Mesendoderm (in vitro differentiated cells): ENCODE data around the gene CHST15.

Experiments used
- DNase-seq: peaks from one replicate; pipeline ENCODE4 v3.0.0; 2013
- H2AK5ac ChIP-seq: 2 replicates; pipeline ENCODE4 v1.6.1; 2013; ENCODE audit warnings: low read length, inconsistent platforms
- H2BK120ac ChIP-seq: 2 replicates; pipeline ENCODE4 v1.6.1; 2013; ENCODE audit warnings: low read depth, mild to moderate bottlenecking, low read length, moderate library complexity, mixed read lengths
- H2BK15ac ChIP-seq: replicated peaks from 2 replicates; pipeline ENCODE4 v1.6.1; 2013; ENCODE audit warnings: low read depth, mild to moderate bottlenecking, moderate library complexity
- H2BK5ac ChIP-seq: 2 replicates; pipeline ENCODE4 v1.6.1; 2013; ENCODE audit warnings: low read length, inconsistent platforms
- H3K18ac ChIP-seq: 2 replicates; pipeline ENCODE4 v1.6.1; 2013; ENCODE audit warnings: mild to moderate bottlenecking, low read length, mixed read lengths
- H3K23ac ChIP-seq: one replicate; pipeline ENCODE4 v1.6.1; 2013; ENCODE audit warnings: low read length
- H3K27ac ChIP-seq: 2 replicates; pipeline ENCODE4 v1.5.1; 2013; ENCODE audit warnings: low read depth, mild to moderate bottlenecking, inconsistent platforms, low read length, moderate library complexity
- H3K27me3 ChIP-seq: 2 replicates; pipeline ENCODE4 v1.6.1; 2013; ENCODE audit warnings: low read length, control low read depth, mild to moderate bottlenecking, inconsistent platforms; ENCODE audit not compliant: insufficient read depth, poor library complexity
- H3K36me3 ChIP-seq: 2 replicates; pipeline ENCODE4 v1.6.1; 2013; ENCODE audit warnings: low read length, inconsistent platforms; ENCODE audit not compliant: control insufficient read depth, insufficient read depth
- H3K4ac ChIP-seq: one replicate; pipeline ENCODE4 v1.6.1; 2013; ENCODE audit warnings: low read depth, mild to moderate bottlenecking, low read length, moderate library complexity
- H3K4me1 ChIP-seq: 2 replicates; pipeline ENCODE4 v1.6.1; 2013; ENCODE audit warnings: low read depth, low read length, inconsistent platforms; ENCODE audit not compliant: control insufficient read depth
- H3K4me2 ChIP-seq: 2 replicates; pipeline ENCODE4 v1.6.1; 2013; ENCODE audit warnings: low read length
- H3K4me3 ChIP-seq: 2 replicates; pipeline ENCODE4 v1.5.1; 2013; ENCODE audit warnings: mild to moderate bottlenecking, low read length
- H3K56ac ChIP-seq: one replicate; pipeline ENCODE4 v1.6.1; 2013; ENCODE audit warnings: low read length
- H3K79me1 ChIP-seq: 2 replicates; pipeline ENCODE4 v1.6.1; 2013; ENCODE audit warnings: low read length, inconsistent platforms
- H3K79me2 ChIP-seq: 2 replicates; pipeline ENCODE4 v1.6.1; 2013; ENCODE audit warnings: mild to moderate bottlenecking, low read length; ENCODE audit not compliant: control insufficient read depth, insufficient read depth
- H3K9ac ChIP-seq: 2 replicates; pipeline ENCODE4 v1.6.1; 2013; ENCODE audit warnings: low read length, inconsistent platforms
- H4K5ac ChIP-seq: one replicate; pipeline ENCODE4 v1.6.1; 2013; ENCODE audit warnings: low read length
- H4K8ac ChIP-seq: one replicate; pipeline ENCODE4 v1.6.1; 2013; ENCODE audit warnings: low read depth, mild to moderate bottlenecking, control low read depth, low read length, moderate library complexity
- WGBS: extraction: QIAGEN DNeasy Blood & Tissue Kit; methylation state at CpG from one replicate; pipeline ENCODE4 v1.1.7; 2013; ENCODE audit warnings: low lambda C conversion rate, missing lambda C conversion rate; ENCODE audit not compliant: insufficient coverage; ENCODE audit errors: extremely low coverage; 5-methylcytosine and 5-hydroxymethylcytosine counted together

CHST15 gene

GRCh38 chr10:124082555-124082954 is 10.8 kb downstream of the CHST15 start:
- WGBS, result no CpG with 5 or more reads among the region's 6 CpGs
- Histone ChIP-seq H2AK5ac (no peak overlapping the region), H4K8ac (no peak overlapping the region), H3K4me1 (peaks cover 2% of the 10 kb centered on the region), H3K4me3 (no peak overlapping the region), H3K18ac (no peak overlapping the region), H3K36me3 (no peaks in the 10 kb centered on the region), H3K9ac (no peak overlapping the region), H3K27me3 (no peaks in the 10 kb centered on the region), H2BK120ac (no peak overlapping the region), H3K79me2 (peaks cover 15% of the 10 kb centered on the region), H3K27ac (no peak overlapping the region), H3K79me1 (peaks cover 26% of the 10 kb centered on the region), H3K23ac (no peak overlapping the region), H3K4me2 (no peak overlapping the region), H2BK15ac (no peak overlapping the region), H3K56ac (no peak overlapping the region), H2BK5ac (no peak overlapping the region), H4K5ac (no peak overlapping the region), H3K4ac (no peak overlapping the region)
- DNase-seq, result no peak

GRCh38 chr10:124081547-124082140 is 11.8 kb downstream of the CHST15 start:
- no peak overlapping the region for H4K8ac ChIP-seq
- no peak overlapping the region for H3K18ac ChIP-seq
- no peak overlapping the region for H3K27ac ChIP-seq
- H3K23ac ChIP-seq, result no peak overlapping the region
- WGBS, result no CpG with 5 or more reads among the region's 13 CpGs
- DNase-seq, result no peak
- no peak overlapping the region for H3K4me3 ChIP-seq
- no peak overlapping the region for H2BK5ac ChIP-seq
- H3K79me2 ChIP-seq, result peaks cover 12% of the 10 kb centered on the region
- H3K27me3 ChIP-seq, result no peaks in the 10 kb centered on the region
- no peak overlapping the region for H3K9ac ChIP-seq
- H4K5ac ChIP-seq, result no peak overlapping the region
- H3K4ac ChIP-seq, result no peak overlapping the region
- H3K56ac ChIP-seq, result no peak overlapping the region
- H2AK5ac ChIP-seq, result no peak overlapping the region
- H2BK15ac ChIP-seq, result no peak overlapping the region
- H3K79me1 ChIP-seq, result peaks cover 23% of the 10 kb centered on the region
- peaks cover 2% of the 10 kb centered on the region for H3K4me1 ChIP-seq
- H3K4me2 ChIP-seq, result no peak overlapping the region
- H3K36me3 ChIP-seq, result no peaks in the 10 kb centered on the region
- H2BK120ac ChIP-seq, result no peak overlapping the region

GRCh38 chr10:124079864-124080263 is 13.5 kb downstream of the CHST15 start:
- no CpG with 5 or more reads among the region's 9 CpGs for WGBS
- Histone ChIP-seq H3K4me2 (no peak overlapping the region), H2BK120ac (no peak overlapping the region)

GRCh38 chr10:124078714-124079113 is 14.7 kb downstream of the CHST15 start:
- no peak overlapping the region for H4K8ac ChIP-seq
- no peak overlapping the region for H2BK5ac ChIP-seq
- no peak overlapping the region for H3K4me2 ChIP-seq
- H4K5ac ChIP-seq, result no peak overlapping the region
- peaks cover 16% of the 10 kb centered on the region for H3K79me1 ChIP-seq
- peaks cover 3% of the 10 kb centered on the region for H3K79me2 ChIP-seq
- no peaks in the 10 kb centered on the region for H3K27me3 ChIP-seq
- H3K56ac ChIP-seq, result no peak overlapping the region
- H2AK5ac ChIP-seq, result no peak overlapping the region
- no peak for DNase-seq
- no peak overlapping the region for H3K4me3 ChIP-seq
- H3K36me3 ChIP-seq, result no peaks in the 10 kb centered on the region
- peaks cover 2% of the 10 kb centered on the region for H3K4me1 ChIP-seq
- H3K18ac ChIP-seq, result no peak overlapping the region
- no peak overlapping the region for H3K27ac ChIP-seq
- no peak overlapping the region for H3K23ac ChIP-seq
- H2BK15ac ChIP-seq, result no peak overlapping the region
- H2BK120ac ChIP-seq, result no peak overlapping the region
- no peak overlapping the region for H3K4ac ChIP-seq
- H3K9ac ChIP-seq, result no peak overlapping the region

More at GRCh38 chr10:124079864-124080263, 13.5 kb downstream of the CHST15 start:
- Histone ChIP-seq H4K8ac (no peak overlapping the region), H3K27me3 (no peaks in the 10 kb centered on the region), H2AK5ac (no peak overlapping the region), H3K56ac (no peak overlapping the region), H3K4me3 (no peak overlapping the region), H4K5ac (no peak overlapping the region), H3K4ac (no peak overlapping the region), H3K23ac (no peak overlapping the region), H3K18ac (no peak overlapping the region), H3K27ac (no peak overlapping the region), H3K9ac (no peak overlapping the region), H2BK15ac (no peak overlapping the region), H3K79me1 (peaks cover 23% of the 10 kb centered on the region), H3K36me3 (no peaks in the 10 kb centered on the region), H2BK5ac (no peak overlapping the region), H3K4me1 (peaks cover 2% of the 10 kb centered on the region), H3K79me2 (peaks cover 5% of the 10 kb centered on the region)
- DNase-seq, result no peak

- no peak overlapping the region for H2BK5ac ChIP-seq
- H4K5ac ChIP-seq, result no peak overlapping the region
- WGBS, result no CpG with 5 or more reads among the region's 4 CpGs
- no peak overlapping the region for H3K27ac ChIP-seq
- H4K8ac ChIP-seq, result no peak overlapping the region
- no peak overlapping the region for H3K18ac ChIP-seq
- no peak overlapping the region for H3K4me2 ChIP-seq
- no peak overlapping the region for H2BK15ac ChIP-seq
- no peak overlapping the region for H2AK5ac ChIP-seq
- H3K79me2 ChIP-seq, result peaks cover 3% of the 10 kb centered on the region
- H3K9ac ChIP-seq, result no peak overlapping the region
- no peaks in the 10 kb centered on the region for H3K36me3 ChIP-seq
- H3K4me1 ChIP-seq, result peaks cover 2% of the 10 kb centered on the region
- H3K56ac ChIP-seq, result no peak overlapping the region
- no peak overlapping the region for H3K4ac ChIP-seq
- no peak overlapping the region for H2BK120ac ChIP-seq
- no peaks in the 10 kb centered on the region for H3K27me3 ChIP-seq
- H3K4me3 ChIP-seq, result no peak overlapping the region
- peaks cover 16% of the 10 kb centered on the region for H3K79me1 ChIP-seq
- no peak for DNase-seq
- H3K23ac ChIP-seq, result no peak overlapping the region
Observed at GRCh38 chr10:124078028-124078427, 15.4 kb downstream of the CHST15 start.
